ENCODE results near the gene SOX2. TPM values are rescaled to one million over a fixed set of nuclear protein-coding genes. Genes with fewer than 3 reads are reported as not detected.

The SOX2 gene
- total RNA-seq, 1 experiment from 2014 or later, result 0.39 TPM

DNA sequence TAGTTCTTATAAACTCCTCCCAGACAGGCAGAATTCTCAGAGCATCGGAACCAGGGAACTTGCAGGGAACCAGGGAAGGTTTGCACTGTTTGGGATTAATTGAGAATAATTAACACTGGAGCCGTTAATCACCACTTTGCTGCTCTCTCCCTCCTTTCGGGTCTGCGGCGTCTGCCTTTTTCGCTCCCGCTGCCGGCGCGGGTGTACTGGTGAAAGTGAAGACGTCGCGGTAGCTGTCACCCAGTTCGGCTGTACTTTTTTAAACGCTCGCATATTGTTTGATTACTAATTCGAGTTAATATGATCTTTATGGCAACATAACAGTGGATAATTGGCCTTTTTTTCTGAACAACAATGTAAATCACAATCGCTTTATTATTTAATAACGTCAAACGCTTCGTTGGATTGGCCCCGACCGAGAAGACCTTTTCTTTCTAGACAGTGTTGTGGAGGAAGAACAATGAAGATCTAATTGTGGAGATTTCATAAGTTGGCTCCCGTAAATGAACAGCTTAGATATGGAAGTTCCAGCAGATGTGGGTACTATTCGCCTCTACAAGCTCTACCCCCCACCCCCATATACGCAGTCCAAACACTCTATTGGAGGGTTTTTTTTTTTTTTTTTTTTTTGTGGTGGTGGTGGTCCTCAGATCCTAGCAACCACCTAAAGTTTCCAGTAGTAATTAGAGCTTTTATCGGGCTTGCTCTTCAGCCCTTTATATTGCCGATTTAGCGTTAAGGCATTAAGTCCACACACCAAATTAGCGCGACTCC, 12.7 kb downstream of the SOX2 start:
- BruUV-seq (replicated peaks), result no TSS peak
- DNase-seq (ENCODE audit: low read depth, low spot score) (no peak), ATAC-seq (no peak)
- in situ Hi-C loops (cut with HindIII; ENCODE audit: low pct_unique_long_range_greater_than_20kb, low sequenced_read_pairs), result no loop called here
- intact Hi-C loops (cut with micrococcal nuclease; ENCODE audit: unreplicated experiment), result no loop called here
- Histone ChIP-seq H3K27me3 (ENCODE audit: control insufficient read depth, insufficient read depth, low read length) (peaks cover 24% of the 10 kb centered on the region), H3K4me1 (ENCODE audit: control insufficient read depth, insufficient read depth, low read length) (no peaks in the 10 kb centered on the region), H3K36me3 (ENCODE audit: control insufficient read depth, insufficient read depth, low read length) (no peaks in the 10 kb centered on the region), H3K4me3 (ENCODE audit: low read depth in 2 of 2, low read length in 2 of 2) (no peak overlapping the region), H3K9me3 (ENCODE audit: control insufficient read depth, insufficient read depth, low read depth, low read length) (no peaks in the 10 kb centered on the region), H3K27ac (ENCODE audit: low read length) (no peak overlapping the region)
- TF ChIP-seq SIN3A (IDR thresholded peaks at IDR 0.05; ENCODE audit: borderline replicate concordance, insufficient read depth, low read depth, low read length) (no peak), POLR2AphosphoS5 (IDR thresholded peaks at IDR 0.05; ENCODE audit: low read depth, low read length) (no peak), TCF7L2 (IDR thresholded peaks at IDR 0.05; ENCODE audit: low read depth, low read length) (no peak)
- TF ChIP-seq, protein P1, sequence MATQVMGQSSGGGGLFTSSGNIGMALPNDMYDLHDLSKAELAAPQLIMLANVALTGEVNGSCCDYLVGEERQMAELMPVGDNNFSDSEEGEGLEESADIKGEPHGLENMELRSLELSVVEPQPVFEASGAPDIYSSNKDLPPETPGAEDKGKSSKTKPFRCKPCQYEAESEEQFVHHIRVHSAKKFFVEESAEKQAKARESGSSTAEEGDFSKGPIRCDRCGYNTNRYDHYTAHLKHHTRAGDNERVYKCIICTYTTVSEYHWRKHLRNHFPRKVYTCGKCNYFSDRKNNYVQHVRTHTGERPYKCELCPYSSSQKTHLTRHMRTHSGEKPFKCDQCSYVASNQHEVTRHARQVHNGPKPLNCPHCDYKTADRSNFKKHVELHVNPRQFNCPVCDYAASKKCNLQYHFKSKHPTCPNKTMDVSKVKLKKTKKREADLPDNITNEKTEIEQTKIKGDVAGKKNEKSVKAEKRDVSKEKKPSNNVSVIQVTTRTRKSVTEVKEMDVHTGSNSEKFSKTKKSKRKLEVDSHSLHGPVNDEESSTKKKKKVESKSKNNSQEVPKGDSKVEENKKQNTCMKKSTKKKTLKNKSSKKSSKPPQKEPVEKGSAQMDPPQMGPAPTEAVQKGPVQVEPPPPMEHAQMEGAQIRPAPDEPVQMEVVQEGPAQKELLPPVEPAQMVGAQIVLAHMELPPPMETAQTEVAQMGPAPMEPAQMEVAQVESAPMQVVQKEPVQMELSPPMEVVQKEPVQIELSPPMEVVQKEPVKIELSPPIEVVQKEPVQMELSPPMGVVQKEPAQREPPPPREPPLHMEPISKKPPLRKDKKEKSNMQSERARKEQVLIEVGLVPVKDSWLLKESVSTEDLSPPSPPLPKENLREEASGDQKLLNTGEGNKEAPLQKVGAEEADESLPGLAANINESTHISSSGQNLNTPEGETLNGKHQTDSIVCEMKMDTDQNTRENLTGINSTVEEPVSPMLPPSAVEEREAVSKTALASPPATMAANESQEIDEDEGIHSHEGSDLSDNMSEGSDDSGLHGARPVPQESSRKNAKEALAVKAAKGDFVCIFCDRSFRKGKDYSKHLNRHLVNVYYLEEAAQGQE (IDR thresholded peaks at IDR 0.05; ENCODE audit: insufficient read depth in 1 of 2, low read depth in 2 of 2, low read length in 1 of 2), result no peak
- TF ChIP-seq, protein P2, sequence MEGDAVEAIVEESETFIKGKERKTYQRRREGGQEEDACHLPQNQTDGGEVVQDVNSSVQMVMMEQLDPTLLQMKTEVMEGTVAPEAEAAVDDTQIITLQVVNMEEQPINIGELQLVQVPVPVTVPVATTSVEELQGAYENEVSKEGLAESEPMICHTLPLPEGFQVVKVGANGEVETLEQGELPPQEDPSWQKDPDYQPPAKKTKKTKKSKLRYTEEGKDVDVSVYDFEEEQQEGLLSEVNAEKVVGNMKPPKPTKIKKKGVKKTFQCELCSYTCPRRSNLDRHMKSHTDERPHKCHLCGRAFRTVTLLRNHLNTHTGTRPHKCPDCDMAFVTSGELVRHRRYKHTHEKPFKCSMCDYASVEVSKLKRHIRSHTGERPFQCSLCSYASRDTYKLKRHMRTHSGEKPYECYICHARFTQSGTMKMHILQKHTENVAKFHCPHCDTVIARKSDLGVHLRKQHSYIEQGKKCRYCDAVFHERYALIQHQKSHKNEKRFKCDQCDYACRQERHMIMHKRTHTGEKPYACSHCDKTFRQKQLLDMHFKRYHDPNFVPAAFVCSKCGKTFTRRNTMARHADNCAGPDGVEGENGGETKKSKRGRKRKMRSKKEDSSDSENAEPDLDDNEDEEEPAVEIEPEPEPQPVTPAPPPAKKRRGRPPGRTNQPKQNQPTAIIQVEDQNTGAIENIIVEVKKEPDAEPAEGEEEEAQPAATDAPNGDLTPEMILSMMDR (IDR thresholded peaks at IDR 0.05), result no peak
- POLR2A ChIA-PET, result no interaction called here
- CTCF ChIA-PET, result interaction anchor here (0.7 kb wide), 1 partner anchor 208 kb away, joined by 8 read pairs; no protein-coding TSS in a partner anchor

DNA sequence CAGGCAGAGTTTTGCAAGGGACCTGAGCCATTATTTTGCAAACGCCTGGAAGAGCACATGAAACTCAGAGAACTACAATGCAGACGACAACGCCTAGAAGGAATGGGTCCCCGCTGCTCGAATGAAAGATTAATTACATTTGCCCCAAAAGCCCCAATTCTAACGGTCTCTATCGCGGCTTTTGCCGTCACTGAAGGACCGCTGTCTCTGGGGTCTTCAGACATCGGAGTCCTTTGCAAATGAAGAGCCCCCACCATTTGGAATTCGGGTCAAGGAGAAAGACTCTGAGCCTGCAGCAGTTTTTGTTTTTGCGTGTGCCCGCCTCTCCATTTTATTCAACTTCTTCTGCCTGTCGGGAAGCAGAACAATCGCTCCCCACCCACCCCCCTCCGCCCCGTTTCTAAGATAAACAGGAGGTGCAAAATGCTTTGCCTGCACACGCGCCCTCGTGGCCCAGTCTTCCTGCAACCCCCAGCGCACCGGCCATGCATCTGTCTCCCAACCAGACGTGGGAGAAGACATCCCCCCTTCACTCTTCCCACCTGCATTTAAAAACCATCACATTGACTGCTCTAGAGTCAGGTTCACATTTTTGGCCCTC, 13.5 kb downstream of the SOX2 start:
- in situ Hi-C loops (cut with HindIII; ENCODE audit: low pct_unique_long_range_greater_than_20kb, low sequenced_read_pairs), result no loop called here
- TF ChIP-seq, protein P2 (IDR thresholded peaks at IDR 0.05), result no peak
- intact Hi-C loops (cut with micrococcal nuclease; ENCODE audit: unreplicated experiment), result no loop called here
- H3K9me3 ChIP-seq (ENCODE audit: control insufficient read depth, insufficient read depth, low read depth, low read length), result no peaks in the 10 kb centered on the region
- peaks cover 24% of the 10 kb centered on the region for H3K27me3 ChIP-seq (ENCODE audit: control insufficient read depth, insufficient read depth, low read length)
- BruUV-seq (replicated peaks), result no TSS peak
- ATAC-seq (no peak), DNase-seq (ENCODE audit: low read depth, low spot score) (no peak)
- no peak overlapping the region for H3K4me3 ChIP-seq (ENCODE audit: low read depth in 2 of 2, low read length in 2 of 2)
- no peaks in the 10 kb centered on the region for H3K36me3 ChIP-seq (ENCODE audit: control insufficient read depth, insufficient read depth, low read length)
- no peaks in the 10 kb centered on the region for H3K4me1 ChIP-seq (ENCODE audit: control insufficient read depth, insufficient read depth, low read length)
- CTCF ChIA-PET, result no interaction called here
- POLR2A ChIA-PET, result no interaction called here
- no peak overlapping the region for H3K27ac ChIP-seq (ENCODE audit: low read length)
